ENCODE results near the gene DST. TPM values are rescaled to one million over a fixed set of nuclear protein-coding genes. Genes with fewer than 3 reads are reported as not detected.

Gene DST
- total and polyA plus RNA-seq, 2 of the 8 experiments (the other 6 are each of a cell fraction or from before 2014, with no cell fraction given): 49.4 to 116 TPM

GRCh38 chr6:56690519-56691285 is 48.0 kb upstream of the DST start (continued):
- TF ChIP-seq CHD7 (IDR thresholded peaks at IDR 0.05; ENCODE audit: insufficient replicate concordance, low read length): no peak
